Stimulated activated naive CD8-positive, alpha-beta T cell treated with anti-CD3 and anti-CD28 coated beads, Interleukin-15, Interleukin-2, amounts not matched to agents 100 ng/mL and 50 ng/mL, for 24 hours (primary cell): ENCODE results near the gene SCGB3A2.

Source experiments
- H3K27ac Mint-ChIP-seq: one replicate; pipeline ENCODE4 v1.8.0; 2021; ENCODE audit warnings: mild to moderate bottlenecking, mixed read lengths
- H3K27me3 Mint-ChIP-seq: one replicate; pipeline ENCODE4 v1.8.0; 2021; ENCODE audit warnings: mixed read lengths
- H3K36me3 Mint-ChIP-seq: one replicate; pipeline ENCODE4 v1.8.0; 2021; ENCODE audit warnings: low read depth, mixed read lengths
- H3K4me1 Mint-ChIP-seq: one replicate; pipeline ENCODE4 v1.8.0; 2021; ENCODE audit warnings: low read depth, mixed read lengths
- H3K4me3 Mint-ChIP-seq: one replicate; pipeline ENCODE4 v1.8.0; 2021; ENCODE audit warnings: mild to moderate bottlenecking, mixed read lengths
- H3K9me3 Mint-ChIP-seq: one replicate; pipeline ENCODE4 v1.8.0; 2021; ENCODE audit warnings: mixed read lengths

SCGB3A2 gene

GRCh38 chr5:147878066-147878759 is at the start of gene SCGB3A2:
TSS of gene SCGB3A2 (plus strand) at chr5:147878711. CDS start at chr5:147878804, 93 bp downstream.
- no peak within 1 kb of the TSS for H3K4me3 Mint-ChIP-seq
- H3K27me3 Mint-ChIP-seq: peaks cover 13% of the 10 kb centered on the region
- no peak within 1 kb of the TSS for H3K27ac Mint-ChIP-seq
- no peaks in the 10 kb centered on the region for H3K36me3 Mint-ChIP-seq
- no peaks in the 10 kb centered on the region for H3K9me3 Mint-ChIP-seq
- no peaks in the 10 kb centered on the region for H3K4me1 Mint-ChIP-seq

GRCh38 chr5:147830035-147830434 is 48.5 kb upstream of the SCGB3A2 start:
- Mint-ChIP-seq H3K4me3 (no peak overlapping the region), H3K27ac (no peak overlapping the region), H3K4me1 (no peaks in the 10 kb centered on the region), H3K36me3 (no peaks in the 10 kb centered on the region), H3K9me3 (no peaks in the 10 kb centered on the region), H3K27me3 (peaks cover 24% of the 10 kb centered on the region)

GRCh38 chr5:147831465-147831864 is 47.0 kb upstream of the SCGB3A2 start, which contains the start of gene SPINK1:
TSS of gene SPINK1 (minus strand) at chr5:147831671. CDS start at chr5:147831577, 94 bp downstream.
- Mint-ChIP-seq H3K27me3 (peaks cover 28% of the 10 kb centered on the region), H3K4me1 (no peaks in the 10 kb centered on the region), H3K27ac (no peak within 1 kb of the TSS), H3K9me3 (no peaks in the 10 kb centered on the region), H3K4me3 (no peak within 1 kb of the TSS), H3K36me3 (no peaks in the 10 kb centered on the region)

DNA sequence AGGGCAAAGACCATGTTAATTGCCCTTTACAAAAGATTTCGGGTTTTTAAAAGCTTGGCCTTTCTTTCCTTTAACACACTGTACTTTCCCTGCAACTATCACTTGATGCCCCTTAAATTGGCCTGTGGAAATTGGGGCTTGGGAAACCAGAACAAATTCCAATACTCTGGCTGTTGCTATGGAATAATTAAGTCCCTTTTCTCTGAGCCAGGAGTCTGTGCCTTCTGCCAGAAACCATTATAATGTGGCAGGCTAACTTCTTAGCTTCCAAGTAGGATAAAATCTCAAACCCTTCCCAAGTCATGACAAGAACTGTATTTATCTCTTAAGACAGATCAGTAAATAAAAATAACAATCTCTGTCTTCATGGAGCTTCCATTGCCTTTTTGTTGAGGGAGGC is 46.0 kb upstream of the SCGB3A2 start:
- no peaks in the 10 kb centered on the region for H3K36me3 Mint-ChIP-seq
- H3K9me3 Mint-ChIP-seq: no peaks in the 10 kb centered on the region
- no peak overlapping the region for H3K27ac Mint-ChIP-seq
- H3K4me1 Mint-ChIP-seq: no peaks in the 10 kb centered on the region
- H3K27me3 Mint-ChIP-seq: peaks cover 25% of the 10 kb centered on the region
- no peak overlapping the region for H3K4me3 Mint-ChIP-seq

- Mint-ChIP-seq H3K27ac (no peak overlapping the region), H3K27me3 (peaks cover 20% of the 10 kb centered on the region), H3K4me1 (no peaks in the 10 kb centered on the region), H3K9me3 (no peaks in the 10 kb centered on the region), H3K4me3 (no peak overlapping the region), H3K36me3 (no peaks in the 10 kb centered on the region)
Measured at GRCh38 chr5:147835386-147835798, 43.1 kb upstream of the SCGB3A2 start.

DNA sequence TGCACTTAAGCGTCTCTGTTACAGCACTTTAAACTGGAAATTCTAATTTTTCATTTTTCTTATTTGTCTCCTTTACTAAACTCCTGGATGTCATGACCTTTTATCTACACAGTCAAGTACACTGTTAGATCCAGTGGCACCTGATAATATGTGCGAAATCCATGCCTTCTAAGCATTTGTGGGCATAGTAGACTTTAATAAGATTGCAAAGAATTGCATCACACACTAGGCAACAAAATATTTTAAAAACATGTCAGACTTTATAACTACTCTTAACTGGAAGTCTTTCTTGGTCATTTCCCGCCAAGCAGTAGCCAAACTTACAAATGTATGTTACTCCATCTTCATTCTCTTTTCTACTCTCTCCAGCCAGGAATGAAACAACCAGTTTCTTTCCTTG is 42.1 kb upstream of the SCGB3A2 start:
- H3K27ac Mint-ChIP-seq: no peak overlapping the region
- H3K4me3 Mint-ChIP-seq: no peak overlapping the region
- H3K36me3 Mint-ChIP-seq: no peaks in the 10 kb centered on the region
- peaks cover 23% of the 10 kb centered on the region for H3K27me3 Mint-ChIP-seq
- no peaks in the 10 kb centered on the region for H3K4me1 Mint-ChIP-seq
- H3K9me3 Mint-ChIP-seq: no peaks in the 10 kb centered on the region

GRCh38 chr5:147842869-147843268 is 35.6 kb upstream of the SCGB3A2 start:
- no peak overlapping the region for H3K4me3 Mint-ChIP-seq
- no peaks in the 10 kb centered on the region for H3K36me3 Mint-ChIP-seq
- peaks cover 42% of the 10 kb centered on the region for H3K27me3 Mint-ChIP-seq
- no peak overlapping the region for H3K27ac Mint-ChIP-seq
- H3K9me3 Mint-ChIP-seq: no peaks in the 10 kb centered on the region
- H3K4me1 Mint-ChIP-seq: no peaks in the 10 kb centered on the region

DNA sequence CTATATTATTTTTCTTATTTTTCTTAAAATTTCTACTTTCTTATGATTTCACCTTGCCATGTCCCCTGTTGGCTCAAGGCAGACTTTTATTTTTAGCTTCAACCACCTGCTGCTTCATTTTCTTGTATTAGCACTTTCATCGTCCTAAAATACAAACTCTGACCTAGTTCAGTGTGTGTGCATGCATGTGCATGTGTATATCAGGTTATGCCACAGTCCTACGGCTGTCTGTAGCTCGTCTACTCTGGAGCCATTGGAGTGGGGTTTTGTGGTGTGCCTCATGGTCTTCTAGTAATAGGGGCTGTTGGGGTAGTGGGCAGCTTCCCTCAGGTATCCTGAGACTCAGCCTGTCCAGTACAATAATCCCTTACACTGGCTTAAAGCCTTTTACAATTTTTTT is 33.7 kb upstream of the SCGB3A2 start:
- Mint-ChIP-seq H3K4me1 (no peaks in the 10 kb centered on the region), H3K36me3 (no peaks in the 10 kb centered on the region), H3K4me3 (no peak overlapping the region), H3K9me3 (no peaks in the 10 kb centered on the region), H3K27me3 (peaks cover 46% of the 10 kb centered on the region), H3K27ac (no peak overlapping the region)

DNA sequence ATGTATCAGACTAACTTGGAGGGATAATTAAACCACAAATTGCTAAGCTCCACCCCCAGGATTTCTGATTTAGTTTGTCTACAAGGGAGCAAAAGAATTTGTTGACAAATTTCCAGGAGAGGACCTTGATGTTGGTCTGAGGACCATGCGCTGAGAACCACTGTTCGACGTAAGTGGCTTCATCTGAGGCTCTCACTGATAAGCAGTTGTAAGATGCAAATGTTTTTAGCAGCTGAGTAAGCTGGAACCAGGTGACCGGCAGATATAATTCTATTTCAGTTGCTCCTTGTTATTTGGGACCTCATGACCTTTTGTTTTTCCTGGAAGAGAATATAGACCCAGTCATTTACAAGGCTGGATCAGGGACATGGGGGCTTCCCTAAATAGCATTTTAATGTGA is 32.9 kb upstream of the SCGB3A2 start:
- Mint-ChIP-seq H3K4me3 (no peak overlapping the region), H3K27ac (no peak overlapping the region), H3K4me1 (no peaks in the 10 kb centered on the region), H3K36me3 (no peaks in the 10 kb centered on the region), H3K9me3 (no peaks in the 10 kb centered on the region), H3K27me3 (peaks cover 43% of the 10 kb centered on the region)

DNA sequence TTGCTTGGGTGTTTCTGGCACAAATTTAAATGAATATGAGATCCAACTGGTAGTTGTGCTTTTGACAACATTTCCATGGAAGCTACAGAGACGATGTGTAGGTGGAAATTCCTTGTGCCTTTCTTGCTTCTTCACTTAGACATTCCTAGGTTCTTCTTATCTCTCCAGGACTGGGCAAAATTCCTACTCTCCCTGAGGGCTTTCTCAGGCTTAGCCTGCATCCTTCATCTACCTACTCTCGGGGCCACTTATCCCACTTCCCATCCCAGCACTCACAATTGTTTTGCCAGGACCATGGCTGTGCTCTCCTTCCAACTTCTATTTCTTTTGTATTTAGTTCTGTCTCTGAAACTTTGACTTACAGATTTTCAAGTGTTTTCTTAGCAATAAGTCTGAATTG is 29.3 kb upstream of the SCGB3A2 start:
- Mint-ChIP-seq H3K9me3 (no peaks in the 10 kb centered on the region), H3K4me1 (no peaks in the 10 kb centered on the region), H3K36me3 (no peaks in the 10 kb centered on the region), H3K27ac (no peak overlapping the region), H3K27me3 (peaks cover 26% of the 10 kb centered on the region), H3K4me3 (no peak overlapping the region)

DNA sequence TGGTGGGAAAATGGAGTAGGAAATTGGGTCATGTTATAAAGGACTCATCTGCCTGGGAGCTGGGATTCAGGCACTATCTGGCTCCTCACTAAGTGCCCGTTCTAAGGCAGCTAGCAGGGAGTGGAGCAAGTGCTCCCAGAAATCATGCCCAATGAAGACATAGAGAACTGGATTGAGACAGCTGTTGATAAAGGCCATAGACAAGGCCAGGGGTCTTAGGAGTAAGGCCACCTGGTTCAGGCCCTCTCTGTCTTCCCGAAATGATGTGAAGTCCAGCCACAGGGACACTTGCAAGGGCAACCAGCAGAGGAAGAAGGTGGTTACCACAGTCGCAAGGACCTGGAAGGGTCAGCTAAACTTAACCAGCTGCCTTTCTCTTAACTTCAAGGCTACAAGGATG is 26.9 kb upstream of the SCGB3A2 start:
- Mint-ChIP-seq H3K27me3 (peaks cover 31% of the 10 kb centered on the region), H3K4me1 (no peaks in the 10 kb centered on the region), H3K4me3 (no peak overlapping the region), H3K36me3 (no peaks in the 10 kb centered on the region), H3K9me3 (no peaks in the 10 kb centered on the region), H3K27ac (no peak overlapping the region)

- no peak overlapping the region for H3K4me3 Mint-ChIP-seq
- no peaks in the 10 kb centered on the region for H3K9me3 Mint-ChIP-seq
- H3K27ac Mint-ChIP-seq: no peak overlapping the region
- H3K4me1 Mint-ChIP-seq: no peaks in the 10 kb centered on the region
- H3K36me3 Mint-ChIP-seq: no peaks in the 10 kb centered on the region
- H3K27me3 Mint-ChIP-seq: peaks cover 31% of the 10 kb centered on the region
Measured at GRCh38 chr5:147852365-147852764, 26.1 kb upstream of the SCGB3A2 start.

- Mint-ChIP-seq H3K36me3 (no peaks in the 10 kb centered on the region), H3K27ac (no peak overlapping the region), H3K27me3 (peaks cover 30% of the 10 kb centered on the region), H3K9me3 (no peaks in the 10 kb centered on the region), H3K4me1 (no peaks in the 10 kb centered on the region), H3K4me3 (no peak overlapping the region)
Measured at GRCh38 chr5:147853372-147853987, 25.0 kb upstream of the SCGB3A2 start.

- Mint-ChIP-seq H3K27me3 (peaks cover 27% of the 10 kb centered on the region), H3K9me3 (no peaks in the 10 kb centered on the region), H3K4me1 (no peaks in the 10 kb centered on the region), H3K36me3 (no peaks in the 10 kb centered on the region), H3K27ac (no peak overlapping the region), H3K4me3 (no peak overlapping the region)
Measured at GRCh38 chr5:147854331-147854730, 24.2 kb upstream of the SCGB3A2 start.

DNA sequence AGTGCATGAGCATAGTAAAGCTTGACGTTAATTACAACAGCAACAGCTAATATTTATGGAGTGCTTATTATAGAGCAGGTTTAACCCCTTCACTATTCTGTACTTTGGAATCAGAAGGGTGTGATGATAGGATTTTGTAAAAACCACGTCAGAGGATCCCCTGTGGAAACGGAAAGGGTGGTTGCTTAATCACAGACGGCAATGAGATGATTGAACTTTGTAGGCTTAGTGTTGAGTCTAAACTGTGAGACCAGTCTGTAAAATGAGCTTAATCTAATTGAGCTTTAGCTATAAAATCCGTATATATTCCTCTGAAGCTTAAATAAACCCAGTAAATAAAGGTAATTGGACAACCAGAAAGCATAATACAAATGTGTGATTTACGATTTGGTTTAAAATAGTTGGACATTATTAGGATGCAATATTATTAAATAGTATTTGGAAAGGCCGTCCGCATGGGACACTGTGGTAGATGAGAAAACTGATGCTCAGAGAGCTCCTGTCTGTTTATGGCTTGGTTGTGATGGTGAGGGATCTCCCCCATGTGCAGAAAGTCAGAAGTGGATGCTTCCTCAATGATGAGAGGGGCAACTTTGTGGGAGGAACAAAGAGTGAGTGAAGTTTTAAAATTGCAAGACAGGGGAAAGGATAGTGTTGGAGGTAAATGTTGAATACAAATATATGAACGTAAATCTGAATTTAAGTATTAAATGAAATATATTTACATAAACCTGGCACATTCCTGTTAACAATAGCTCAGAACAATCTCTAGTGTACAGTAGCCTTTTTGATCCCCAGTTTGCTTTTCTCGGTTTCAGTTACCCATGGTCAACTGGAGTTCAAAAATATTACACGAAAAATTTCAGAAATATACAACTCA is 23.4 kb upstream of the SCGB3A2 start:
- Mint-ChIP-seq H3K4me3 (no peak overlapping the region), H3K36me3 (no peaks in the 10 kb centered on the region), H3K27ac (no peak overlapping the region), H3K27me3 (peaks cover 25% of the 10 kb centered on the region), H3K4me1 (no peaks in the 10 kb centered on the region), H3K9me3 (no peaks in the 10 kb centered on the region)
